Naive B cell (primary cell): Measurements from ENCODE around the gene OPA3. TPM values are rescaled to one million over a fixed set of nuclear protein-coding genes. Genes with fewer than 3 reads are reported as not detected.

ENCODE experiments used
- ATAC-seq, 2 donors: fragments of 150-1000 bp; cut with Tn5 transposase; 2 replicates each; pipeline ENCODE4 v1.10.0; 2021; ENCODE audit warnings: low read depth in 2 of 2, mild to moderate bottlenecking in 2 of 2, moderate library complexity in 2 of 2
- DNase-seq: peaks from one replicate; pipeline ENCODE4 v3.0.0; 2022
- H3K27ac Mint-ChIP-seq, 6 donors: one replicate each; pipeline ENCODE4 v1.8.0; 2020 to 2022; ENCODE audit warnings: mild to moderate bottlenecking in 6 of 6, mixed read lengths in 6 of 6, moderate library complexity in 5 of 6, inconsistent platforms in 2 of 6
- H3K27me3 Mint-ChIP-seq, 3 donors: one replicate each; pipeline ENCODE4 v1.8.0; 2021 to 2022; ENCODE audit warnings: mixed read lengths in 3 of 3, mild to moderate bottlenecking in 1 of 3
- H3K36me3 Mint-ChIP-seq, 2 donors: one replicate each; pipeline ENCODE4 v1.8.0; 2020 to 2022; ENCODE audit warnings: mixed read lengths in 2 of 2, inconsistent platforms in 1 of 2, mild to moderate bottlenecking in 1 of 2
- H3K4me1 Mint-ChIP-seq, 3 donors: one replicate each; pipeline ENCODE4 v1.8.0; 2020 to 2022; ENCODE audit warnings: mixed read lengths in 3 of 3, inconsistent platforms in 1 of 3, mild to moderate bottlenecking in 1 of 3, moderate library complexity in 1 of 3
- H3K4me3 Mint-ChIP-seq, 8 donors: one replicate each; pipeline ENCODE4 v1.8.0; 2020 to 2022; ENCODE audit warnings: mild to moderate bottlenecking in 8 of 8, mixed read lengths in 8 of 8, moderate library complexity in 8 of 8, inconsistent platforms in 2 of 8
- H3K9me3 Mint-ChIP-seq, 7 donors: one replicate each; pipeline ENCODE4 v1.8.0; 2020 to 2022; ENCODE audit warnings: mixed read lengths in 7 of 7, mild to moderate bottlenecking in 5 of 7, inconsistent platforms in 2 of 7, moderate library complexity in 1 of 7
- polyA plus RNA-seq, 6 donors: library from polyadenylated mRNA; unstranded; fragments of 300-500 nt; fragmentation: Illumina TruSeq; gene quantifications; one replicate each; pipeline ENCODE4 v1.2.3, GENCODE V29; 2021; ENCODE audit warnings: low read depth in 6 of 6

Gene OPA3
- polyA plus RNA-seq, 6 donors from 2014 or later: 5.0 to 14.4 (median 7.8) TPM; not detected in 1

DNA sequence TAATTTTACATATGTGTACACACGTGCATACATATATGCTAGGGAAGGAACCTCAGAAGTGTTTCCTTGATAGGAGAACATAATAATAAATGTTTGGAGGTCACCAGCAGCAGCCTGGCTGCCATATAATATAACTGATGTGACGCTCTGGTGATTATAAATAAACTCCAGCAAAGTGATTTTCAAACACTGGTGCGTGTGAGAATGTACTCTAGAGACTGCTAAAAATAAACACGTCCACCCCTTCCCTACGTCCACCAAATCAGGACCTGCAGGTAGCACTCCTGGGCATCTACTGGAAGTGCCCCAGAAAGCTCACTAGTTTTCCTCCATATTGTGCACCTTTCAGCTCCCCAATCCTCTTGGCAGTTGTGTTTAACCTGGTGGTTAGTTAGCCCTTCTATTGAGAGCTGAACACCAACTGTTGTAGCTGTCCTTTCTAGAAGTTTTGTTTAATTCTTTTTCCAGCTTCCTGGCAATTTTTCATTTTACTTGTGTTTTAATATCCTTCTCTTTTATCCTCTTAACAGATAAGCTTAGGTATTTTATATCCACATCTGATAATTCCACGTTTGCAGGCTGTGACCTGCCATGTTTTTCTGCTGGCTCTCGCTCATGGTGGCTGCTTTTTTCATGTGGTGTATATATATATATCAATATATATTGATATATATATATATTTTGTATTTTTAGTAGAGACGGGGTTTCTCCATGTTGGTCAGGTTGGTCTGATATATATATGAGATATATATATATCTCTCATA lies 13.0 kb downstream of the OPA3 start:
- Mint-ChIP-seq H3K4me1 (peaks cover 2 to 17% (median 7%) of the 10 kb centered on the region in 3 donors), H3K27me3 (no peaks in the 10 kb centered on the region), H3K36me3 (no peaks in the 10 kb centered on the region), H3K27ac (peak overlapping the region in 1 of 6 donors; percentile 40), H3K9me3 (peaks cover 0 to 1% (median 0%) of the 10 kb centered on the region in 7 donors), H3K4me3 (no peak overlapping the region)
- ATAC-seq: no peak
- DNase-seq: no peak

DNA sequence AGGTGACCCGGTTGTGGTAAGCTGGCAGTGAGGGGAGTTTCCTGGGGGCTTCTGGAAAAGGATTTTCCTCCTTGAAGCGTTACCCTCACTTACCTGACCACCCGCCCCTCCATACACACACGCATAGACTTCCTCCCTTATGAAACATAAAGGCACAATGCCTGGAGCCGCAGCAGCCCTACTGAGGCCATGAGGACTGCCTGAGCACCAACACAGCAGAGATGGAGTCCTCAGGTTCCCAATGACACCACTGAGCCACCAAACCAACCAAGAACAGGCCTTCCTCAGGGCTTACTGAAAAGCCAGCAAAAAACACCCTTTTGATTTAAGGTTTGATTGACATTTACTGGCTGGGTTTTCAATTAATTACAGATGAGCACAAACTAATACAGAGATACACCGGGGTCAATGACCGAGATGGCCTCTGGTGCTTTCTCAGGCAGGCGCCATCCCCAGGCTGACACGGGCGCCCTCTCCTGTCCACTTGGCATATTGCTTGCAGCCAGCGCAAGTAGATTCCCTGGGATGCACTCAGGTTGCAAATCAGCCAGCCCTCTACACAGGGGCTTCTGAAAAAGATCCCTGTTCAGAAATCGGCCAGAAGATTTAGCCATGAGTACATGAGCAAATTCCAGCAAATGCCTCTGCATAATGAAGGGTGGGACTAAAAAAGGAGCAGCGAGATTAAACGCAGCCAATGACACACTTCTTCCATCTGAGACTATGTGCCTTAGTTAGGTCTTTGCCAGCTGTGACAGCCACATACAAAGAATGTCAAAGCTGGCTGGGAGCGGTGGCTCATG lies 14.8 kb downstream of the OPA3 start:
- peaks cover 2 to 14% (median 7%) of the 10 kb centered on the region in 3 donors for H3K4me1 Mint-ChIP-seq
- no peaks in the 10 kb centered on the region for H3K36me3 Mint-ChIP-seq
- ATAC-seq (peak; percentile 49), DNase-seq (peak; percentile 28)
- peaks cover 0 to 1% (median 0%) of the 10 kb centered on the region in 7 donors for H3K9me3 Mint-ChIP-seq
- H3K4me3 Mint-ChIP-seq: no peak overlapping the region
- H3K27me3 Mint-ChIP-seq: no peaks in the 10 kb centered on the region
- peak overlapping the region in 4 of 6 donors; percentile 41 to 95 (median 70) for H3K27ac Mint-ChIP-seq

DNA sequence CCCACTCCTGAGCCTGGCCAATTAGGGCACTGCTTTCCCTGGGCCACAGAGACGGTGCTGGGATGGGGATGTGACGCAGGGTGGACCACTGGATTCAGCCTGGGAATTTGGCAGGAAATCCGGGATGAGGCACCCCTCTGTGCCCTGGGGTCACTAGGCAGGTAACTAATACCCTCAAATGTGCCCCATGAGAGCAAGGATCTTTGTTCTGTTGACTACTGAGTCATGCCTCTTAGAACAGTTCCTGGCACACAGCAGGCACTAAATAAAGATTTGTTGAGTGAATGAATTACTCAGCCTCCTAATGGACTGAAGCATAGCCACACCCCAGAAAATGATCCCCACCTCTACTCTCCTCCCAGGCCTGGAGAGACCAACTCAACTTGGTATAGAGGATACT lies 15.9 kb downstream of the OPA3 start:
- Mint-ChIP-seq H3K4me3 (no peak overlapping the region), H3K36me3 (no peaks in the 10 kb centered on the region), H3K9me3 (peaks cover 0 to 1% (median 0%) of the 10 kb centered on the region in 7 donors), H3K27ac (peak overlapping the region in 1 of 6 donors; percentile 44), H3K4me1 (peaks cover 7 to 14% (median 13%) of the 10 kb centered on the region in 3 donors), H3K27me3 (no peaks in the 10 kb centered on the region)
- no peak for ATAC-seq
- DNase-seq: no peak

DNA sequence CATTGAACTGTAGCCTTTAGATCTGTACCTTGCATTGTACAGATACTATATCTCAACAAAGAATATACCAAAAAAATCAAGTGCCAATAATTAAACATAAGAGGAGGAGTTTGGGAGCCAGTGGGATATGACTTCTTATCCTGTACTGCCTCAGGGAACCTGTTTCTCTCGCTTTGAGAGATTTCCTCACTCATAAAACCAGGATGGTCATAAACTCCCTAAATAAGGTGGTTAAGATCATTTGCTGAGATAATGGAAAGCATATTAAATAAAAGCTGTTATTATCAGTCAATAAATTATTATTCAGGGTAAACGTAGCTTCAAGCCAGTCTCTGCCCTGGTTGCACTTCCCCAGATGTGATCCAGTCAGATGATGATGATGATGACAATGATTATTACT lies 17.0 kb downstream of the OPA3 start:
- no peak overlapping the region for H3K4me3 Mint-ChIP-seq
- H3K27me3 Mint-ChIP-seq: no peaks in the 10 kb centered on the region
- H3K36me3 Mint-ChIP-seq: no peaks in the 10 kb centered on the region
- H3K27ac Mint-ChIP-seq: peak overlapping the region in 1 of 6 donors; percentile 21
- peaks cover 0 to 1% (median 0%) of the 10 kb centered on the region in 7 donors for H3K9me3 Mint-ChIP-seq
- peaks cover 7 to 23% (median 18%) of the 10 kb centered on the region in 3 donors for H3K4me1 Mint-ChIP-seq
- ATAC-seq (no peak), DNase-seq (no peak)

DNA sequence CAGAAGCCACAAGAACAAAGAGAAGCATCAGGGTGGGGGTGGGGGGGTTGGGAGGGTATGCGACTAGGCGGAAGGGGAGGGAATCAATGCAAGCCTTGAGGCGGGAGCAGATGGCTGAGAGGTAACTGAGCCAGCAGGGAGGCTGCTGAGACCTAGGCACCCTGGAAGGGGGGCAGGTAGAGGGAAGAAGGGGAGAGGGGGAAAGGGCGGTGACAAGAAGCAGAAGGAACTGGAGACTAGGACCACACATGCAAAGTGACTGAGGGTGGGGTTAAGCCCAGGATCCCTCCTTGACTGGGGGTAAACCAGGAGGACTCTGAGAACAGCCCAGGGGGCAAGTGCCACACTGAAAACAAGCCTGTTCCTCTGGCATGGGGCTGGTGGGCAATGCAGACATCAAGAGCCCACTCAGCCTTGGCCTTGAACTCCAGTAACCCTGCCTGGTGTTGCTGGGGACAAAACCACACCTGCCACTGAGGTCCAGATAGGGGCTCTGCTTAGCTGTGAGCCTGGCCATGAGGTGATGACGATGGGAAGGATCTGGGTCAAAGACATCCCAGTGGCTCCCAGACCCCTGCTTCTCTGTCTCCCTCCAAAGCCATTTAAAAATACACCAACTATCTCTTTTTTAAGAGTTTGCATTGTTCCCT lies 20.3 kb downstream of the OPA3 start:
- peaks cover 6 to 32% (median 21%) of the 10 kb centered on the region in 3 donors for H3K4me1 Mint-ChIP-seq
- peak overlapping the region in 4 of 6 donors; percentile 15 to 74 (median 48) for H3K27ac Mint-ChIP-seq
- peak overlapping the region in 4 of 8 donors; percentile 15 to 23 (median 18) for H3K4me3 Mint-ChIP-seq
- H3K27me3 Mint-ChIP-seq: no peaks in the 10 kb centered on the region
- no peaks in the 10 kb centered on the region for H3K9me3 Mint-ChIP-seq
- H3K36me3 Mint-ChIP-seq: no peaks in the 10 kb centered on the region
- peak in 1 of 2 donors; percentile 44 for ATAC-seq
- no peak for DNase-seq

DNA sequence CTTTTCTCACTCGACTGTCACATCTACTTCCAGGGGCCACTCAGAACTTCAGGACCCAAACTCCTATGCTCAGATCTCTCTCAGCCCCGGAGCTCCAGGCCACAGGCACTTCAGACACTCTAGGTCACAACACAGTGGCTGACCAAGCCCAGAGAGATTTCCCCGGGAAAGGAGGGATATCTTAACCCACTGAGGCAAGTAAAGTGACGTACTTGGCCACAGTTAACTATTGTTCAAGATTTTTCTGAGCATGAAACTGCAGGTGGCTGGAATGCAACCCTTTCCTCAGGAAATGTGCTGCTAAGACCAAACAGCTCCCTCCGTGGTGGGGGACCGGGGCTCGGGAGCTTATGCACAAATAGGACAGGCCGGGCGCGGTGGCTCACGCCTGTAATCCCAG lies 23.9 kb downstream of the OPA3 start:
- Mint-ChIP-seq H3K27me3 (no peaks in the 10 kb centered on the region), H3K4me1 (peaks cover 22 to 46% (median 22%) of the 10 kb centered on the region in 3 donors), H3K9me3 (no peaks in the 10 kb centered on the region), H3K27ac (no peak overlapping the region), H3K36me3 (no peaks in the 10 kb centered on the region), H3K4me3 (no peak overlapping the region)
- ATAC-seq (no peak), DNase-seq (no peak)

DNA sequence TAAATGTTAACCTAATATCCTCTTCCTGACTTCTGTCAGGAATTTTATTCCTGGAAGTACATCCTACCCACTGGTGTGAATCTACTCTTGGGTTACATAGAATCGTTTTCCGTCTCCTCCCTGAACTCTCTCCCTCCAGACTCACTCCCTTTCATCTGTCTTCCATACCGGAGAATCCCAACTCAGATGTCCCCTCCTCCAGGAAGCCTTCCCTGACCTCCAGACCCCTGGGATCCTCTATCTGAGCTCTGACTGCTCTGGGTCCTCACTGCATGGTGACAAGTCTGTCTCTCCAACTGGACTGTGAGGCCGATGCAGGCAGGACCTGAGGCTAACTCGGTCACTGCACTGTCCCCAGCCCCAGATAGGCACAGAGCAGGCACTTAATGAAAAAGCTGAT lies 24.6 kb downstream of the OPA3 start:
- peak overlapping the region in 1 of 8 donors; percentile 66 for H3K4me3 Mint-ChIP-seq
- peak overlapping the region in 3 of 6 donors; percentile 38 to 73 (median 59) for H3K27ac Mint-ChIP-seq
- ATAC-seq: no peak
- H3K36me3 Mint-ChIP-seq: no peaks in the 10 kb centered on the region
- no peaks in the 10 kb centered on the region for H3K27me3 Mint-ChIP-seq
- no peak for DNase-seq
- no peaks in the 10 kb centered on the region for H3K9me3 Mint-ChIP-seq
- H3K4me1 Mint-ChIP-seq: peaks cover 22 to 46% (median 22%) of the 10 kb centered on the region in 3 donors

DNA sequence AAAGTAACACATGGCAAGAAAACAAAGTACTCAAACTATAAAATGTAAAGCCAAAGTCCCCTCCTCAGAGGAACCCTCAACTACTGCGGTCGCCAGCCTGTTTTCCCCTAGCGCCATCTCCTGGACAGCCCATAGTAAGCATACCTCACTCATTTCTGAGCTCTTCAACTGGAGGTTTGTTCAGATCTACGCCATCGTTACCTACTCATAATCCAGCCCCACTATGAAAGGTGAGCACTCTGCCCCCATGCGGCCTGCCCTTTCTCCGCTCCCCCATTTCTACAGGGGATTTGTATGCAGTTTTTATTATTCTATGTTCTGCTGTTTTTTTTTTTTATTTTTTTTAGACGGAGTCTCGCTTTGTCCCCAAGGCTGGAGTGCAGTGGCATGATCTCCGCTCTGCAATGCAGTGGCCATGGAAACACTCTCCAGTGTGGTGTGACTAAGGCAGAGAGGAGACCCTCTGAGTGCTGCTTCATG lies 26.2 kb downstream of the OPA3 start:
- ATAC-seq: peak; percentile 97
- Mint-ChIP-seq H3K27ac (peak overlapping the region in 2 of 6 donors; percentile 28 to 64), H3K4me3 (peak overlapping the region in 2 of 8 donors; percentile 11 to 20), H3K36me3 (no peaks in the 10 kb centered on the region), H3K4me1 (peaks cover 21 to 33% (median 22%) of the 10 kb centered on the region in 3 donors), H3K9me3 (no peaks in the 10 kb centered on the region), H3K27me3 (no peaks in the 10 kb centered on the region)
- DNase-seq: peak; percentile 72

DNA sequence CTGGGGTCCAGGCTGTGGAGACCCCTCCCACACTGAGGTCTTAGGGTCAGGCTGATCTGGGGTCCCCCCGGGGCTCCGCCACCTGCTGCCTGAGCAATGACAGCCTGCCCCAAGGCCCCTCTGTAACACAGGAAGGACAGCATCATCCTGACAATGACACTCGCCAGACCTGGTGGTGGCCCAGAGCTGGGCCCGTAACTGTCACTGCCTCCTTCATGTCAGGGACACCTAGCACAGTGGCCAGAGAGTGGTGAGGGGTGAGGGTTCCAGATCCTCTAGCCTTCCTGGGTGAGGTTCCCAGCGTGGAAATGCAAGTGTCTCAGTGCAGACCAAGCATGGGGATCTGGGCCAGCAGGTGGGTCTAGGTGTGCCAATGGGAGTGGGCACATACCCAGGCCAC lies 27.8 kb downstream of the OPA3 start:
- ATAC-seq: no peak
- Mint-ChIP-seq H3K4me3 (no peak overlapping the region), H3K9me3 (no peaks in the 10 kb centered on the region), H3K27ac (peak overlapping the region in 3 of 6 donors; percentile 41 to 64 (median 62)), H3K36me3 (no peaks in the 10 kb centered on the region), H3K27me3 (no peaks in the 10 kb centered on the region), H3K4me1 (peaks cover 15 to 22% (median 19%) of the 10 kb centered on the region in 3 donors)
- no peak for DNase-seq

DNA sequence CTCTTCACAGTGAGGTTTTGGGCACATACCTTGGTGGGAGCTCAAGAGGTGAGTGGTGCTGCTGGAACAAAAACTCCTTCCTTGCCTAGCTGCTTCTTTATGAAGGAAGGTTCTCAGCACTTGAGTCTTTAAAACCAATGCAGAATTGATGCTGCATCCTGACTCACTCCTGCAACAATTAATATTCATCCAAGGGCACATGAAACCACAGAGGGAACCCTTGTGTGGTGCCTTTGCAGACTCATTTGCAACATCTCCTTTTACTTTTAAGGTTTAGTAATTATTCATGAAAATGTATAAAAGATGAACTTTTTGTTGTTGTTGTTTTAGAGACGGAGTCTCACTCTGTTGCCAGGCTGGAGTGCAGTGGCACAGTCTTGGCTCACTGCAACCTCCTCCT lies 30.1 kb downstream of the OPA3 start:
- Mint-ChIP-seq H3K27ac (no peak overlapping the region), H3K4me1 (peaks cover 11 to 16% (median 15%) of the 10 kb centered on the region in 3 donors), H3K9me3 (no peaks in the 10 kb centered on the region), H3K4me3 (no peak overlapping the region), H3K36me3 (peaks cover 0 to 5% of the 10 kb centered on the region in 2 donors), H3K27me3 (no peaks in the 10 kb centered on the region)
- no peak for DNase-seq
- no peak for ATAC-seq

DNA sequence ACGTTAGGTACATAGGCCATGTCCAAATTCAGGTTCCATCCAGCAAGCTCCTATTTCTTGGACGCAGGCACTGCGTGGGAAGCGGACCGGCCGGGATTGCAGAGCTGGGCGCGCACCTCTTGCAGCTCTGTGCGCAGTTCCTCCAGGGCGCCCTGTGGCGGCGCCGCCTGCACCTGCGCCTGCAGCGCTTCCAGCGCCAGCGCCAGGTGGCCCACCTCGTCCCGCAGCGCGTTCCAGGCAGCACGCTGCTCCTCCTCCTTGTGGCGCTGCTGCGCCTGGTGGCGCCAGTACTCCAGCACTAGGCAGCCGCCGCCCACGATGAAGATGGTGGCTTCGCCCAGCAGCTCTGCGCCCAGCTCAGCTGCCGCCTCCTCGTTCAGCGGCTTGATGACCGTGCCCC lies 31.1 kb downstream of the OPA3 start:
- Mint-ChIP-seq H3K36me3 (peaks cover 0 to 5% of the 10 kb centered on the region in 2 donors), H3K27me3 (no peaks in the 10 kb centered on the region), H3K4me3 (no peak overlapping the region), H3K27ac (no peak overlapping the region), H3K4me1 (peaks cover 8 to 10% (median 10%) of the 10 kb centered on the region in 3 donors), H3K9me3 (no peaks in the 10 kb centered on the region)
- DNase-seq: no peak
- ATAC-seq: no peak

DNA sequence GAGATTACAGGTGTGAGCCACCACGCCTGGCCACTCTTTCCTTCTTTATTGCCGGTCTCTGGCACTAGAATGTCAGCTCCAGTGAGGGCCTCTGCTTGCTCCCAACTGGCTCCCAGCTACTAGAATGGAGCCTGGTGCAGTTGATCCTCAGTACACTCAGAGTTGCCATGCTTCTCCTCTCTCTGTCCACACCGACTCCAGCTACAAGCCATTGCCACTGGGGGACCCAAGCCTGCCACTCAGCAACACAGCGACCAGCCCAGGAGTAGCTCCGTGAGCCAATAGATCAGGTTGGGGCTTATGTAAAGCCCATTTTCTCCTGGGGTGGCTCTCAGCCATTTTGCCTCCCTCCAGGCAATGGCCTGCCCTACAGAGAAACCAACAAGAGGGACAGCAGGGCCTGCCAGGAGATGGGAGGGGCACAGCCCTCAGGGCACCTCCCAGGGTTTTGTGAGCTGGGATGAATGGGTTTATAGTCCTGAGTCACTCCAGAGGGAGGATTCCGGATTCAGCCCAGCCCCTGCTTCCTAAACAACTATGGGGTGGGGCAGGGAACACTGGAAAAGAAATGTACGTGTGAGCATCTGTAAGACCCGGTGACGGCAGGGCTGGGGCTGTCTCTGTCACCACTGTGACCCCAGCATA lies 36.5 kb downstream of the OPA3 start:
- H3K27me3 Mint-ChIP-seq: no peaks in the 10 kb centered on the region
- ATAC-seq (no peak), DNase-seq (no peak)
- H3K36me3 Mint-ChIP-seq: peaks cover 0 to 5% of the 10 kb centered on the region in 2 donors
- peak overlapping the region in 2 of 6 donors; percentile 44 to 45 for H3K27ac Mint-ChIP-seq
- no peaks in the 10 kb centered on the region for H3K9me3 Mint-ChIP-seq
- no peak overlapping the region for H3K4me3 Mint-ChIP-seq
- H3K4me1 Mint-ChIP-seq: peaks cover 17 to 22% (median 18%) of the 10 kb centered on the region in 3 donors
